Activated effector memory CD4-positive, alpha-beta T cell treated with anti-CD3 and anti-CD28 coated beads, Interleukin-2, amount 50 U/mL, for 16 hours (primary cell): Measurements from ENCODE around the gene LNP1.
"Not testable (repeated sequence)": the region's sequence is repeated elsewhere in the genome, so short reads cannot be mapped to it uniquely, and the experiment has no call there.

ENCODE experiments used
- DNase-seq: peaks from one replicate; pipeline ENCODE4 v3.0.0-alpha.2; 2020

Gene LNP1

GRCh38 chr3:100437721-100438622, 36.6 kb downstream of the LNP1 start:
- no peak for DNase-seq

- no peak for DNase-seq
Measured at GRCh38 chr3:100438623-100438974, 37.3 kb downstream of the LNP1 start.

GRCh38 chr3:100440895-100441294, 39.6 kb downstream of the LNP1 start:
- DNase-seq, result no peak

GRCh38 chr3:100443690-100444089, 42.4 kb downstream of the LNP1 start:
- no peak for DNase-seq

GRCh38 chr3:100447067-100447466, 45.7 kb downstream of the LNP1 start:
- DNase-seq, result not testable (repeated sequence)

GRCh38 chr3:100448079-100448478, 46.7 kb downstream of the LNP1 start:
- no peak for DNase-seq

GRCh38 chr3:100449214-100449613, 47.9 kb downstream of the LNP1 start:
- no peak for DNase-seq

- DNase-seq, result no peak
Measured at GRCh38 chr3:100454677-100455076, 53.3 kb downstream of the LNP1 start.

- no peak for DNase-seq
Measured at GRCh38 chr3:100455841-100456550, 54.7 kb downstream of the LNP1 start.

- DNase-seq, result no peak
Measured at GRCh38 chr3:100456745-100457144, 55.4 kb downstream of the LNP1 start.

GRCh38 chr3:100457811-100458210, 56.5 kb downstream of the LNP1 start:
- DNase-seq, result no peak

- DNase-seq, result no peak
Measured at GRCh38 chr3:100458814-100459213, 57.5 kb downstream of the LNP1 start.

GRCh38 chr3:100463002-100463401, 61.7 kb downstream of the LNP1 start:
- DNase-seq, result no peak

GRCh38 chr3:100463646-100464155, 62.4 kb downstream of the LNP1 start:
- no peak for DNase-seq

GRCh38 chr3:100465892-100466777, 64.8 kb downstream of the LNP1 start:
- no peak for DNase-seq

GRCh38 chr3:100467133-100467532, 65.8 kb downstream of the LNP1 start:
- no peak for DNase-seq

GRCh38 chr3:100468676-100469075, 67.3 kb downstream of the LNP1 start:
- no peak for DNase-seq

GRCh38 chr3:100470951-100471350, 69.6 kb downstream of the LNP1 start:
- DNase-seq, result no peak

- DNase-seq, result no peak
Measured at GRCh38 chr3:100471444-100471843, 70.1 kb downstream of the LNP1 start.

GRCh38 chr3:100477851-100478360, 76.6 kb downstream of the LNP1 start:
- DNase-seq, result not testable (repeated sequence)

GRCh38 chr3:100478521-100478920, 77.2 kb downstream of the LNP1 start:
- not testable (repeated sequence) for DNase-seq

GRCh38 chr3:100480081-100480480, 78.7 kb downstream of the LNP1 start:
- DNase-seq, result no peak

GRCh38 chr3:100482176-100482575, 80.8 kb downstream of the LNP1 start:
- DNase-seq, result no peak
